ENCODE data around the gene PILRB.

The PILRB gene

GRCh38 chr7:100384628-100385294 lies 26.8 kb downstream of the PILRB start:
- Mint-ChIP-seq H3K36me3 (ENCODE audit: low read depth) (peaks cover 5% of the 10 kb centered on the region), H3K4me3 (no peak overlapping the region), H3K27me3 (ENCODE audit: low read depth, poor library complexity) (peaks cover 3% of the 10 kb centered on the region), H3K4me1 (peaks cover 7% of the 10 kb centered on the region), H3K9me3 (peaks cover 3% of the 10 kb centered on the region), H3K27ac (no peak overlapping the region)
- no peak for DNase-seq
- no peak for TF ChIP-seq CTCF (IDR thresholded peaks at IDR 0.05)

GRCh38 chr7:100386940-100387339 lies 29.0 kb downstream of the PILRB start:
- DNase-seq: no peak
- Mint-ChIP-seq H3K4me1 (peaks cover 19% of the 10 kb centered on the region), H3K27me3 (ENCODE audit: low read depth, poor library complexity) (peaks cover 10% of the 10 kb centered on the region), H3K36me3 (ENCODE audit: low read depth) (no peaks in the 10 kb centered on the region), H3K27ac (no peak overlapping the region), H3K9me3 (no peaks in the 10 kb centered on the region), H3K4me3 (no peak overlapping the region)
- TF ChIP-seq CTCF (IDR thresholded peaks at IDR 0.05): no peak

GRCh38 chr7:100387695-100388094 lies 29.8 kb downstream of the PILRB start:
- no peaks in the 10 kb centered on the region for H3K36me3 Mint-ChIP-seq (ENCODE audit: low read depth)
- H3K27ac Mint-ChIP-seq: no peak overlapping the region
- no peak for DNase-seq
- no peak overlapping the region for H3K4me3 Mint-ChIP-seq
- no peaks in the 10 kb centered on the region for H3K9me3 Mint-ChIP-seq
- peaks cover 19% of the 10 kb centered on the region for H3K4me1 Mint-ChIP-seq
- peaks cover 18% of the 10 kb centered on the region for H3K27me3 Mint-ChIP-seq (ENCODE audit: low read depth, poor library complexity)
- TF ChIP-seq CTCF (IDR thresholded peaks at IDR 0.05): no peak

GRCh38 chr7:100389437-100390088 lies 31.6 kb downstream of the PILRB start:
- Mint-ChIP-seq H3K36me3 (ENCODE audit: low read depth) (no peaks in the 10 kb centered on the region), H3K27me3 (ENCODE audit: low read depth, poor library complexity) (peaks cover 28% of the 10 kb centered on the region), H3K9me3 (no peaks in the 10 kb centered on the region), H3K27ac (no peak overlapping the region), H3K4me1 (peaks cover 19% of the 10 kb centered on the region), H3K4me3 (no peak overlapping the region)
- no peak for DNase-seq
- no peak for TF ChIP-seq CTCF (IDR thresholded peaks at IDR 0.05)

GRCh38 chr7:100390286-100391009 lies 32.5 kb downstream of the PILRB start:
- no peaks in the 10 kb centered on the region for H3K36me3 Mint-ChIP-seq (ENCODE audit: low read depth)
- H3K4me3 Mint-ChIP-seq: no peak overlapping the region
- DNase-seq: no peak
- peaks cover 32% of the 10 kb centered on the region for H3K27me3 Mint-ChIP-seq (ENCODE audit: low read depth, poor library complexity)
- no peak for TF ChIP-seq CTCF (IDR thresholded peaks at IDR 0.05)
- peaks cover 19% of the 10 kb centered on the region for H3K4me1 Mint-ChIP-seq
- H3K27ac Mint-ChIP-seq: peak overlapping the region; percentile 52
- no peaks in the 10 kb centered on the region for H3K9me3 Mint-ChIP-seq
